Stimulated activated CD4-positive, alpha-beta T cell treated with anti-CD3 and anti-CD28 coated beads, Interleukin-1b, Interleukin-23, amount 100 ng/mL, for 4 hours (primary cell): Measurements from ENCODE around the gene BICC1.
"Not testable (repeated sequence)": the region's sequence is repeated elsewhere in the genome, so short reads cannot be mapped to it uniquely, and the experiment has no call there.

ENCODE experiments used
- DNase-seq, 2 donors: peaks; one replicate each; pipeline ENCODE4 v3.0.0-alpha.2; 2020; ENCODE audit warnings: low read depth in 2 of 2

BICC1 gene

GRCh38 chr10:58858123-58858522 lies 345.5 kb downstream of the BICC1 start:
- not testable (repeated sequence) for DNase-seq

GRCh38 chr10:58859526-58859925 lies 346.9 kb downstream of the BICC1 start:
- DNase-seq, result no peak

GRCh38 chr10:58867683-58868082 lies 355.0 kb downstream of the BICC1 start:
- DNase-seq, result no peak

- DNase-seq, result no peak
Observed at GRCh38 chr10:58868736-58869435, 356.2 kb downstream of the BICC1 start.

- no peak for DNase-seq
Observed at GRCh38 chr10:58870070-58870469, 357.4 kb downstream of the BICC1 start.

GRCh38 chr10:58873161-58873560 lies 360.5 kb downstream of the BICC1 start:
- DNase-seq, result no peak
